HCT116 (cell line): ENCODE results near the gene CCDC91. TPM values are rescaled to one million over a fixed set of nuclear protein-coding genes. Genes with fewer than 3 reads are reported as not detected.

Experiments used
- ATAC-seq: fragments of 200-7000 bp; cut with Tn5 transposase; 2 replicates; pipeline ENCODE4 v1.9.1; 2020; ENCODE audit warnings: mild to moderate bottlenecking, moderate library complexity
- BruUV-seq: library from RNA; stranded (reverse); fragments of 400-500 nt; replicated peaks from 2 replicates; lab custom pipeline; 2021; lab: Mats Ljungman, UMichigan
- CTCF ChIA-PET: fragments of 300-600 bp; sonication (Branson Sonifier 250); formaldehyde crosslinking; loops from one replicate; lab custom pipeline; 2021; ENCODE audit warnings: antibody characterized with exemption; lab: Charles Lee
- POLR2A ChIA-PET: fragments of 300-600, 350-600 bp; sonication (Branson Sonifier 250); formaldehyde crosslinking; loops from one replicate; lab custom pipeline; 2021; ENCODE audit warnings: antibody characterized with exemption; lab: Charles Lee
- RAD21 ChIA-PET, 2 experiments: fragments of 300-600 bp; sonication (Branson Sonifier 250); formaldehyde crosslinking; loops; one replicate each; lab custom pipeline; 2023; ENCODE audit warnings: low total read pairs in 2 of 2; ENCODE audit not compliant: uncharacterized antibody in 2 of 2, unreplicated experiment in 2 of 2, low non-redundant PET in 1 of 2; lab: Charles Lee
- DNase-seq: peaks from one replicate; pipeline ENCODE4 v3.0.0-alpha.2; 2010; ENCODE audit warnings: low read depth, low spot score
- H2AFZ ChIP-seq: fragments of 200-600 bp; shearing (Covaris generic), sonication (generic); 2 replicates; pipeline ENCODE4 v1.6.1; 2017; ENCODE audit warnings: low read depth, mixed run types, mixed read lengths, antibody characterized with exemption, low read length; ENCODE audit not compliant: poor library complexity, severe bottlenecking
- H3K27ac ChIP-seq: 2 replicates; pipeline ENCODE4 v1.5.1; 2012; ENCODE audit warnings: low read depth, low read length
- H3K27me3 ChIP-seq: fragments of 200-600 bp; sonication (generic); 2 replicates; pipeline ENCODE4 v1.6.1; 2016; ENCODE audit warnings: mixed run types, low read length, mixed read lengths; ENCODE audit not compliant: insufficient read depth
- H3K36me3 ChIP-seq, 2 experiments: fragments of 200-500 bp in 1 of 2; fragments of 200-600 bp in 1 of 2; sonication (Bioruptor generic) in 1 of 2; sonication (generic) in 1 of 2; 2 replicates each; pipeline versions ENCODE4 v1.5.1 to v1.6.1; 2014 to 2016; ENCODE audit warnings: low read length in 2 of 2, inconsistent platforms in 1 of 2, mixed read lengths in 1 of 2, mixed run types in 1 of 2; ENCODE audit not compliant: insufficient read depth in 2 of 2, control insufficient read depth in 1 of 2
- H3K4me1 ChIP-seq, 2 experiments: fragments of 200-600 bp in 1 of 2; sonication (generic) in 1 of 2; 2 replicates each; pipeline versions ENCODE4 v1.5.1 to v1.6.1; 2012 to 2017; ENCODE audit warnings: low read length in 2 of 2, inconsistent platforms in 1 of 2, mild to moderate bottlenecking in 1 of 2, mixed read lengths in 1 of 2, mixed run types in 1 of 2, moderate library complexity in 1 of 2; ENCODE audit not compliant: insufficient read depth in 2 of 2, control insufficient read depth in 1 of 2
- H3K4me2 ChIP-seq: fragments of 200-600 bp; sonication (generic); 2 replicates; pipeline ENCODE4 v1.6.1; 2017; ENCODE audit warnings: mixed run types, low read length, mixed read lengths
- H3K4me3 ChIP-seq, 2 experiments: fragments of 200-600 bp in 1 of 2; sonication (generic) in 1 of 2; replicated peaks in 1 of 2; 2 replicates each; pipeline ENCODE4 v1.5.1; 2011 to 2016; ENCODE audit warnings: low read length in 2 of 2, control low read depth in 1 of 2, low read depth in 1 of 2, mild to moderate bottlenecking in 1 of 2, mixed read lengths in 1 of 2, mixed run types in 1 of 2
- H3K79me2 ChIP-seq: fragments of 200-600 bp; sonication (generic); 2 replicates; pipeline ENCODE4 v1.6.1; 2017; ENCODE audit warnings: mild to moderate bottlenecking, mixed run types, low read length, moderate library complexity, mixed read lengths; ENCODE audit not compliant: insufficient read depth
- H3K9ac ChIP-seq: fragments of 200-600 bp; sonication (generic); 2 replicates; pipeline ENCODE4 v1.6.1; 2016; ENCODE audit warnings: low read length, mixed read lengths
- H3K9me2 ChIP-seq: fragments of 200-600 bp; sonication (generic), shearing (Covaris generic); 2 replicates; pipeline ENCODE4 v1.6.1; 2017; ENCODE audit warnings: mixed run types, mild to moderate bottlenecking, moderate library complexity; ENCODE audit not compliant: insufficient read depth
- H3K9me3 ChIP-seq, 2 experiments: fragments of 200-500 bp in 1 of 2; fragments of 200-600 bp in 1 of 2; sonication (Bioruptor generic) in 1 of 2; sonication (generic) in 1 of 2; 2 replicates each; pipeline ENCODE4 v1.6.1; 2014 to 2017; ENCODE audit warnings: low read length in 2 of 2, mixed read lengths in 2 of 2, inconsistent platforms in 1 of 2, low read depth in 1 of 2, mild to moderate bottlenecking in 1 of 2, mixed run types in 1 of 2, moderate library complexity in 1 of 2; ENCODE audit not compliant: control insufficient read depth in 1 of 2, insufficient read depth in 1 of 2
- H4K20me1 ChIP-seq: fragments of 200-600 bp; sonication (generic), shearing (Covaris generic); 2 replicates; pipeline ENCODE4 v1.6.1; 2017; ENCODE audit warnings: mixed run types, mild to moderate bottlenecking, moderate library complexity; ENCODE audit not compliant: insufficient read depth
- CBX3 ChIP-seq: IDR thresholded peaks from 2 replicates; pipeline ENCODE4 v1.6.1; 2012; ENCODE audit warnings: low read depth
- CEBPB ChIP-seq: IDR thresholded peaks from 2 replicates; pipeline ENCODE4 v1.6.1; 2012; ENCODE audit warnings: low read depth
- CTCF ChIP-seq, 3 experiments: fragments of 200-600 bp in 1 of 3; sonication (generic) in 1 of 3; IDR thresholded peaks in 2 of 3; conservative IDR thresholded peaks in 1 of 3; 2 replicates each; pipeline ENCODE4 v1.5.1; 2012 to 2017; ENCODE audit warnings: low read depth in 2 of 3, low read length in 2 of 3, antibody characterized with exemption in 1 of 3, borderline replicate concordance in 1 of 3, control low read depth in 1 of 3, mild to moderate bottlenecking in 1 of 3, mixed read lengths in 1 of 3, mixed run types in 1 of 3, moderate library complexity in 1 of 3; ENCODE audit not compliant: insufficient read depth in 1 of 3
- ELF1 ChIP-seq: IDR thresholded peaks from 2 replicates; pipeline ENCODE4 v1.6.1; 2012; ENCODE audit warnings: low read depth, borderline replicate concordance
- EZH2 ChIP-seq: fragments of 200-600 bp; sonication (generic); IDR thresholded peaks from 2 replicates; pipeline ENCODE4 v1.6.1; 2017; ENCODE audit warnings: antibody characterized with exemption, mixed run types
- FOSL1 ChIP-seq: IDR thresholded peaks from 2 replicates; pipeline ENCODE4 v1.6.1; 2012; ENCODE audit warnings: low read depth
- JUND ChIP-seq: IDR thresholded peaks from 2 replicates; pipeline ENCODE4 v1.6.1; 2012
- MAX ChIP-seq: IDR thresholded peaks from 2 replicates; pipeline ENCODE4 v1.6.1; 2012
- POLR2A ChIP-seq: IDR thresholded peaks from 2 replicates; pipeline ENCODE4 v1.7.0; 2011; ENCODE audit warnings: borderline replicate concordance; ENCODE audit not compliant: insufficient read depth, insufficient read length; ENCODE audit errors: extremely low read depth
- POLR2AphosphoS5 ChIP-seq: IDR thresholded peaks from 2 replicates; pipeline ENCODE4 v1.6.1; 2011; ENCODE audit warnings: mild to moderate bottlenecking, low read depth, low read length, moderate library complexity
- RAD21 ChIP-seq: IDR thresholded peaks from 2 replicates; pipeline ENCODE4 v1.6.1; 2012; ENCODE audit warnings: low read depth, mild to moderate bottlenecking
- REST ChIP-seq: IDR thresholded peaks from 2 replicates; pipeline ENCODE4 v1.6.1; 2012; ENCODE audit warnings: low read depth
- SIN3A ChIP-seq: IDR thresholded peaks from 2 replicates; pipeline ENCODE4 v1.6.1; 2012; ENCODE audit warnings: low read depth
- SRF ChIP-seq: IDR thresholded peaks from 2 replicates; pipeline ENCODE4 v1.6.1; 2012; ENCODE audit warnings: low read depth
- TCF7L2 ChIP-seq: IDR thresholded peaks from 2 replicates; pipeline ENCODE4 v1.7.0; 2011; ENCODE audit warnings: borderline replicate concordance, inconsistent platforms; ENCODE audit not compliant: insufficient read depth, insufficient read length; ENCODE audit errors: extremely low read depth
- ZFX ChIP-seq: fragments of 450-650 bp; IDR thresholded peaks from 2 replicates; pipeline ENCODE4 v1.6.1; 2017
- ZNF274 ChIP-seq: fragments of 200-500 bp; sonication (Bioruptor generic); IDR thresholded peaks from 2 replicates; pipeline ENCODE4 v1.6.1; 2014; ENCODE audit warnings: mild to moderate bottlenecking, low read depth, low read length, inconsistent platforms
- intact Hi-C: fragments of 100-400 bp; cut with micrococcal nuclease; formaldehyde crosslinking; loops from 2 replicates; pipeline ENCODE4 v1.10.0; 2022
- total RNA-seq: library from RNA; stranded (reverse); gene quantifications from one replicate; pipeline ENCODE4 v1.2.1, GENCODE V29; 2021; ENCODE audit not compliant: unreplicated experiment
- TF ChIP-seq, protein P1 (sequence below): IDR thresholded peaks from 2 replicates; pipeline ENCODE4 v1.6.1; 2012

CCDC91 gene
- total RNA-seq, 1 experiment from 2014 or later = 18.1 TPM

- no TSS peak for BruUV-seq
- Histone ChIP-seq H3K79me2 (no peaks in the 10 kb centered on the region), H3K9me3 (no peaks in the 10 kb centered on the region), H4K20me1 (no peaks in the 10 kb centered on the region), H3K36me3 (no peaks in the 10 kb centered on the region), H2AFZ (no peak overlapping the region), H3K9me2 (no peaks in the 10 kb centered on the region), H3K4me2 (no peak overlapping the region), H3K9ac (no peak overlapping the region), H3K4me3 (no peak overlapping the region), H3K27ac (no peak overlapping the region), H3K4me1 (no peaks in the 10 kb centered on the region), H3K27me3 (no peaks in the 10 kb centered on the region)
- POLR2A ChIA-PET = no interaction called here
- DNase-seq (no peak), ATAC-seq (no peak)
- RAD21 ChIA-PET = no interaction called here
- intact Hi-C loops = no loop called here
- TF ChIP-seq TCF7L2 (no peak), CEBPB (no peak), EZH2 (no peak), JUND (no peak), POLR2AphosphoS5 (no peak), POLR2A (no peak), SIN3A (no peak)
- TF ChIP-seq, protein P1, sequence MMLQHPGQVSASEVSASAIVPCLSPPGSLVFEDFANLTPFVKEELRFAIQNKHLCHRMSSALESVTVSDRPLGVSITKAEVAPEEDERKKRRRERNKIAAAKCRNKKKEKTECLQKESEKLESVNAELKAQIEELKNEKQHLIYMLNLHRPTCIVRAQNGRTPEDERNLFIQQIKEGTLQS = no peak
- CTCF ChIA-PET = interaction anchor here (1.0 kb wide), 1 partner anchor 15 kb away, joined by 3 read pairs; no protein-coding TSS in a partner anchor
These were observed 44.2 kb downstream of the CCDC91 start for GRCh38 chr12:28234444-28234843.

DNA sequence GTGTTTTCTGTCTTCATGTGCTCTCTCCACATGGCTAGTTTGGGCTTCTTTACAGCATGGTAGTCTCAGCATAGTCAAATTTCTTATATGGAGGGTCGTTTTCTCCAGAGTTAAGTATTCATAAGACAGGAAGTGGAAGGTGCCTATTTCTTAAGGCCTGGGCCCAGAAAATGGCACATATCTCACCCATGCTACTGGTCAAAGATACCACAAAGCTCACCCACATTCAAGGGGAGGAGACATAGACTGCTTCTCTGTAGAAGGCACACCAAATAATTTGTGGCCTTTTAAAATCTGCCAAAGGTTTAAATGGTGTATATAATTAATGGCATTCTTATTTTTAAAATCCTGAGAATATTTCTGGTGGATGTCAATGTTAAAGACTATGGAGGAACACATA lies 44.8 kb downstream of the CCDC91 start:
- H2AFZ ChIP-seq = no peak overlapping the region
- H3K4me2 ChIP-seq = no peak overlapping the region
- no peaks in the 10 kb centered on the region for H3K79me2 ChIP-seq
- H3K27me3 ChIP-seq = no peaks in the 10 kb centered on the region
- H3K36me3 ChIP-seq = no peaks in the 10 kb centered on the region
- ATAC-seq = no peak
- CTCF ChIA-PET = no interaction called here
- intact Hi-C loops = no loop called here
- BruUV-seq = no TSS peak
- H3K9me2 ChIP-seq = no peaks in the 10 kb centered on the region
- no peak for TF ChIP-seq MAX
- no peak for TF ChIP-seq SIN3A
- TF ChIP-seq CBX3 = no peak
- no peak for TF ChIP-seq ELF1
- no peak for TF ChIP-seq CTCF (IDR thresholded peaks at IDR 0.05 in 2 of 3, conservative IDR thresholded peaks at IDR 0.05 in 1 of 3; ENCODE audit: borderline replicate concordance in 1 of 3, insufficient read depth in 1 of 3, low read depth in 2 of 3, low read length in 2 of 3)
- no peak for TF ChIP-seq REST
- no peak for TF ChIP-seq SRF
- TF ChIP-seq ZNF274 = no peak
- TF ChIP-seq ZFX = no peak
- TF ChIP-seq RAD21 = no peak
- no peak for TF ChIP-seq FOSL1
- RAD21 ChIA-PET = no interaction called here
- H3K9ac ChIP-seq = no peak overlapping the region
- POLR2A ChIA-PET = no interaction called here
- no peak for DNase-seq
- no peaks in the 10 kb centered on the region for H3K9me3 ChIP-seq
- no peaks in the 10 kb centered on the region for H3K4me1 ChIP-seq
- no peak overlapping the region for H3K27ac ChIP-seq
- H4K20me1 ChIP-seq = no peaks in the 10 kb centered on the region
- no peak overlapping the region for H3K4me3 ChIP-seq
